HCT116 (cell line): ENCODE data around the gene ZNHIT3. TPM values are rescaled to one million over a fixed set of nuclear protein-coding genes. Genes with fewer than 3 reads are reported as not detected.

Source experiments
- ATAC-seq: fragments of 200-7000 bp; cut with Tn5 transposase; 2 replicates; pipeline ENCODE4 v1.9.1; 2020; ENCODE audit warnings: mild to moderate bottlenecking, moderate library complexity
- BruUV-seq: library from RNA; stranded (reverse); fragments of 400-500 nt; replicated peaks from 2 replicates; lab custom pipeline; 2021; lab: Mats Ljungman, UMichigan
- CTCF ChIA-PET: fragments of 300-600 bp; sonication (Branson Sonifier 250); formaldehyde crosslinking; loops from one replicate; lab custom pipeline; 2021; ENCODE audit warnings: antibody characterized with exemption; lab: Charles Lee
- POLR2A ChIA-PET: fragments of 300-600, 350-600 bp; sonication (Branson Sonifier 250); formaldehyde crosslinking; loops from one replicate; lab custom pipeline; 2021; ENCODE audit warnings: antibody characterized with exemption; lab: Charles Lee
- RAD21 ChIA-PET, 2 experiments: fragments of 300-600 bp; sonication (Branson Sonifier 250); formaldehyde crosslinking; loops; one replicate each; lab custom pipeline; 2023; ENCODE audit warnings: low total read pairs in 2 of 2; ENCODE audit not compliant: uncharacterized antibody in 2 of 2, unreplicated experiment in 2 of 2, low non-redundant PET in 1 of 2; lab: Charles Lee
- DNase-seq: peaks from one replicate; pipeline ENCODE4 v3.0.0-alpha.2; 2010; ENCODE audit warnings: low read depth, low spot score
- H2AFZ ChIP-seq: fragments of 200-600 bp; shearing (Covaris generic), sonication (generic); 2 replicates; pipeline ENCODE4 v1.6.1; 2017; ENCODE audit warnings: low read depth, mixed run types, mixed read lengths, antibody characterized with exemption, low read length; ENCODE audit not compliant: poor library complexity, severe bottlenecking
- H3K27ac ChIP-seq: 2 replicates; pipeline ENCODE4 v1.5.1; 2012; ENCODE audit warnings: low read depth, low read length
- H3K27me3 ChIP-seq: fragments of 200-600 bp; sonication (generic); 2 replicates; pipeline ENCODE4 v1.6.1; 2016; ENCODE audit warnings: mixed run types, low read length, mixed read lengths; ENCODE audit not compliant: insufficient read depth
- H3K36me3 ChIP-seq, 2 experiments: fragments of 200-500 bp in 1 of 2; fragments of 200-600 bp in 1 of 2; sonication (Bioruptor generic) in 1 of 2; sonication (generic) in 1 of 2; 2 replicates each; pipeline versions ENCODE4 v1.5.1 to v1.6.1; 2014 to 2016; ENCODE audit warnings: low read length in 2 of 2, inconsistent platforms in 1 of 2, mixed read lengths in 1 of 2, mixed run types in 1 of 2; ENCODE audit not compliant: insufficient read depth in 2 of 2, control insufficient read depth in 1 of 2
- H3K4me1 ChIP-seq, 2 experiments: fragments of 200-600 bp in 1 of 2; sonication (generic) in 1 of 2; 2 replicates each; pipeline versions ENCODE4 v1.5.1 to v1.6.1; 2012 to 2017; ENCODE audit warnings: low read length in 2 of 2, inconsistent platforms in 1 of 2, mild to moderate bottlenecking in 1 of 2, mixed read lengths in 1 of 2, mixed run types in 1 of 2, moderate library complexity in 1 of 2; ENCODE audit not compliant: insufficient read depth in 2 of 2, control insufficient read depth in 1 of 2
- H3K4me2 ChIP-seq: fragments of 200-600 bp; sonication (generic); 2 replicates; pipeline ENCODE4 v1.6.1; 2017; ENCODE audit warnings: mixed run types, low read length, mixed read lengths
- H3K4me3 ChIP-seq, 2 experiments: fragments of 200-600 bp in 1 of 2; sonication (generic) in 1 of 2; replicated peaks in 1 of 2; 2 replicates each; pipeline ENCODE4 v1.5.1; 2011 to 2016; ENCODE audit warnings: low read length in 2 of 2, control low read depth in 1 of 2, low read depth in 1 of 2, mild to moderate bottlenecking in 1 of 2, mixed read lengths in 1 of 2, mixed run types in 1 of 2
- H3K79me2 ChIP-seq: fragments of 200-600 bp; sonication (generic); 2 replicates; pipeline ENCODE4 v1.6.1; 2017; ENCODE audit warnings: mild to moderate bottlenecking, mixed run types, low read length, moderate library complexity, mixed read lengths; ENCODE audit not compliant: insufficient read depth
- H3K9ac ChIP-seq: fragments of 200-600 bp; sonication (generic); 2 replicates; pipeline ENCODE4 v1.6.1; 2016; ENCODE audit warnings: low read length, mixed read lengths
- H3K9me2 ChIP-seq: fragments of 200-600 bp; sonication (generic), shearing (Covaris generic); 2 replicates; pipeline ENCODE4 v1.6.1; 2017; ENCODE audit warnings: mixed run types, mild to moderate bottlenecking, moderate library complexity; ENCODE audit not compliant: insufficient read depth
- H3K9me3 ChIP-seq, 2 experiments: fragments of 200-500 bp in 1 of 2; fragments of 200-600 bp in 1 of 2; sonication (Bioruptor generic) in 1 of 2; sonication (generic) in 1 of 2; 2 replicates each; pipeline ENCODE4 v1.6.1; 2014 to 2017; ENCODE audit warnings: low read length in 2 of 2, mixed read lengths in 2 of 2, inconsistent platforms in 1 of 2, low read depth in 1 of 2, mild to moderate bottlenecking in 1 of 2, mixed run types in 1 of 2, moderate library complexity in 1 of 2; ENCODE audit not compliant: control insufficient read depth in 1 of 2, insufficient read depth in 1 of 2
- H4K20me1 ChIP-seq: fragments of 200-600 bp; sonication (generic), shearing (Covaris generic); 2 replicates; pipeline ENCODE4 v1.6.1; 2017; ENCODE audit warnings: mixed run types, mild to moderate bottlenecking, moderate library complexity; ENCODE audit not compliant: insufficient read depth
- CBX3 ChIP-seq: IDR thresholded peaks from 2 replicates; pipeline ENCODE4 v1.6.1; 2012; ENCODE audit warnings: low read depth
- EGR1 ChIP-seq: IDR thresholded peaks from 2 replicates; pipeline ENCODE4 v1.6.1; 2012; ENCODE audit warnings: low read depth
- ELF1 ChIP-seq: IDR thresholded peaks from 2 replicates; pipeline ENCODE4 v1.6.1; 2012; ENCODE audit warnings: low read depth, borderline replicate concordance
- EZH2phosphoT487 ChIP-seq: fragments of 200-600 bp; IDR thresholded peaks from 2 replicates; pipeline ENCODE4 v1.6.1; 2018; ENCODE audit warnings: antibody characterized with exemption, borderline replicate concordance
- MAX ChIP-seq: IDR thresholded peaks from 2 replicates; pipeline ENCODE4 v1.6.1; 2012
- SP1 ChIP-seq: IDR thresholded peaks from 2 replicates; pipeline ENCODE4 v1.6.1; 2012; ENCODE audit warnings: low read depth
- SRF ChIP-seq: IDR thresholded peaks from 2 replicates; pipeline ENCODE4 v1.6.1; 2012; ENCODE audit warnings: low read depth
- ZBTB33 ChIP-seq: IDR thresholded peaks from 2 replicates; pipeline ENCODE4 v1.6.1; 2011; ENCODE audit warnings: mild to moderate bottlenecking, low read length, moderate library complexity; ENCODE audit not compliant: insufficient replicate concordance; ENCODE audit errors: extremely low read depth
- ZNF274 ChIP-seq: fragments of 200-500 bp; sonication (Bioruptor generic); IDR thresholded peaks from 2 replicates; pipeline ENCODE4 v1.6.1; 2014; ENCODE audit warnings: mild to moderate bottlenecking, low read depth, low read length, inconsistent platforms
- intact Hi-C: fragments of 100-400 bp; cut with micrococcal nuclease; formaldehyde crosslinking; loops from 2 replicates; pipeline ENCODE4 v1.10.0; 2022
- total RNA-seq: library from RNA; stranded (reverse); gene quantifications from one replicate; pipeline ENCODE4 v1.2.1, GENCODE V29; 2021; ENCODE audit not compliant: unreplicated experiment
- TF ChIP-seq, protein P1 (sequence below), 3 experiments: fragments of 200-600 bp in 1 of 3; sonication (generic) in 1 of 3; IDR thresholded peaks in 2 of 3; conservative IDR thresholded peaks in 1 of 3; 2 replicates each; pipeline ENCODE4 v1.5.1; 2012 to 2017; ENCODE audit warnings: low read depth in 2 of 3, low read length in 2 of 3, antibody characterized with exemption in 1 of 3, borderline replicate concordance in 1 of 3, control low read depth in 1 of 3, mild to moderate bottlenecking in 1 of 3, mixed read lengths in 1 of 3, mixed run types in 1 of 3, moderate library complexity in 1 of 3; ENCODE audit not compliant: insufficient read depth in 1 of 3
- TF ChIP-seq, protein P2 (sequence below): IDR thresholded peaks from 2 replicates; pipeline ENCODE4 v1.6.1; 2012; ENCODE audit warnings: low read depth

Gene ZNHIT3
- total RNA-seq, 1 experiment from 2014 or later: 33.9 TPM

DNA sequence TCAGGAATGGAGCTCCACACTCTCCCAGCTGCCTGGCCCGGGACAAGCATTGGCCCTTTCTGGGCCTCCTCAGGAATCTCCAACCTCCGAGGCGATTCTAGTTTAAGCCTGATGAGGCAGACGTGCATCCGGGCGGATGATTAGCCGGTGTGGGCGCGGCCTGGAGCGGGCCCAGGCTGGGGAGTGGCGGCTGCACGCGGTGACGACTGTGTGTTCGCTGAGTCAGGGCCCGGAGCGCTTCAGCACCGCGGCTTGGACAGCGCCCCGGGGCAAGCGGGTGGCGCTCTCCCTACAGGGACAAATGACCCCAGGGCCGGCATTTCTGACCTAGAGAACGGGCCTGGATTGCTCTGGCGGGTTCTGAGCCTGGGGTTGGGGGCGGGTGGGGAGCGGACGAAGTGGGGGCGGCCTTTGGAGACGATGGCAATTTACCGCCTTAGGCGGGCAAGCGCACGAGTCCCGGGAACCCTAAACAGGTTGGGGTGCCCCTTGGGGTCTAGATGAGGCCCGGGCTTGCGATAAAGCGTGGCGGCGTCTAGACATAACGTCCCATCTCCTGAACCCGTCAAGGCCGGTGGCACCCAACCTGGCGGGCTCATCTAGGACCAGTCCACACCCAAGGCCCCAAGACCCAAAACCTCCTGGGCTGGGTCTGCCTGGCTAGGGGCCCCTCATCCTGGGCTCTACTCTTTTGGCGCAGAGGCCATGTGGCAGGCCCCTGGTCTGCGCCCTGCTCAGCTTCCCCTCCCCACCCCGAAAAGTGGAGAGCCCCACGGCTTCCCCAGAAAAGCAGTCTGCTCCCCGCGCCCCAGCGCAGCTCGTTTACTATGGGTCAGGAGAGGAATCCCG lies 22.3 kb upstream of the ZNHIT3 start:
- Histone ChIP-seq H3K9me2 (no peaks in the 10 kb centered on the region), H2AFZ (no peak overlapping the region), H3K9me3 (no peaks in the 10 kb centered on the region), H3K9ac (no peak overlapping the region), H3K36me3 (no peaks in the 10 kb centered on the region), H3K27me3 (peaks cover 46% of the 10 kb centered on the region), H3K79me2 (no peaks in the 10 kb centered on the region), H3K4me3 (no peak overlapping the region), H4K20me1 (no peaks in the 10 kb centered on the region), H3K27ac (no peak overlapping the region), H3K4me1 (peaks cover 0 to 4% of the 10 kb centered on the region in 2 experiments; a peak in 2 of 4 replicates), H3K4me2 (peak overlapping the region; percentile 35; the same call in 1 of the 2 replicates)
- RAD21 ChIA-PET: no interaction called here
- intact Hi-C loops: no loop called here
- CTCF ChIA-PET: no interaction called here
- DNase-seq (peak; percentile 47), ATAC-seq (peak; percentile 100)
- BruUV-seq: no TSS peak
- no peak for TF ChIP-seq ZBTB33
- peak; percentile 47; the same call in 1 of the 2 replicates for TF ChIP-seq MAX
- no peak for TF ChIP-seq SRF
- no peak for TF ChIP-seq EGR1
- TF ChIP-seq SP1: no peak
- no peak for TF ChIP-seq CBX3
- TF ChIP-seq ZNF274: no peak
- no peak for TF ChIP-seq EZH2phosphoT487
- TF ChIP-seq, protein P1, sequence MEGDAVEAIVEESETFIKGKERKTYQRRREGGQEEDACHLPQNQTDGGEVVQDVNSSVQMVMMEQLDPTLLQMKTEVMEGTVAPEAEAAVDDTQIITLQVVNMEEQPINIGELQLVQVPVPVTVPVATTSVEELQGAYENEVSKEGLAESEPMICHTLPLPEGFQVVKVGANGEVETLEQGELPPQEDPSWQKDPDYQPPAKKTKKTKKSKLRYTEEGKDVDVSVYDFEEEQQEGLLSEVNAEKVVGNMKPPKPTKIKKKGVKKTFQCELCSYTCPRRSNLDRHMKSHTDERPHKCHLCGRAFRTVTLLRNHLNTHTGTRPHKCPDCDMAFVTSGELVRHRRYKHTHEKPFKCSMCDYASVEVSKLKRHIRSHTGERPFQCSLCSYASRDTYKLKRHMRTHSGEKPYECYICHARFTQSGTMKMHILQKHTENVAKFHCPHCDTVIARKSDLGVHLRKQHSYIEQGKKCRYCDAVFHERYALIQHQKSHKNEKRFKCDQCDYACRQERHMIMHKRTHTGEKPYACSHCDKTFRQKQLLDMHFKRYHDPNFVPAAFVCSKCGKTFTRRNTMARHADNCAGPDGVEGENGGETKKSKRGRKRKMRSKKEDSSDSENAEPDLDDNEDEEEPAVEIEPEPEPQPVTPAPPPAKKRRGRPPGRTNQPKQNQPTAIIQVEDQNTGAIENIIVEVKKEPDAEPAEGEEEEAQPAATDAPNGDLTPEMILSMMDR (IDR thresholded peaks at IDR 0.05 in 2 of 3, conservative IDR thresholded peaks at IDR 0.05 in 1 of 3; ENCODE audit: borderline replicate concordance in 1 of 3, insufficient read depth in 1 of 3, low read depth in 2 of 3, low read length in 2 of 3): no peak
- no peak for TF ChIP-seq ELF1
- TF ChIP-seq, protein P2, sequence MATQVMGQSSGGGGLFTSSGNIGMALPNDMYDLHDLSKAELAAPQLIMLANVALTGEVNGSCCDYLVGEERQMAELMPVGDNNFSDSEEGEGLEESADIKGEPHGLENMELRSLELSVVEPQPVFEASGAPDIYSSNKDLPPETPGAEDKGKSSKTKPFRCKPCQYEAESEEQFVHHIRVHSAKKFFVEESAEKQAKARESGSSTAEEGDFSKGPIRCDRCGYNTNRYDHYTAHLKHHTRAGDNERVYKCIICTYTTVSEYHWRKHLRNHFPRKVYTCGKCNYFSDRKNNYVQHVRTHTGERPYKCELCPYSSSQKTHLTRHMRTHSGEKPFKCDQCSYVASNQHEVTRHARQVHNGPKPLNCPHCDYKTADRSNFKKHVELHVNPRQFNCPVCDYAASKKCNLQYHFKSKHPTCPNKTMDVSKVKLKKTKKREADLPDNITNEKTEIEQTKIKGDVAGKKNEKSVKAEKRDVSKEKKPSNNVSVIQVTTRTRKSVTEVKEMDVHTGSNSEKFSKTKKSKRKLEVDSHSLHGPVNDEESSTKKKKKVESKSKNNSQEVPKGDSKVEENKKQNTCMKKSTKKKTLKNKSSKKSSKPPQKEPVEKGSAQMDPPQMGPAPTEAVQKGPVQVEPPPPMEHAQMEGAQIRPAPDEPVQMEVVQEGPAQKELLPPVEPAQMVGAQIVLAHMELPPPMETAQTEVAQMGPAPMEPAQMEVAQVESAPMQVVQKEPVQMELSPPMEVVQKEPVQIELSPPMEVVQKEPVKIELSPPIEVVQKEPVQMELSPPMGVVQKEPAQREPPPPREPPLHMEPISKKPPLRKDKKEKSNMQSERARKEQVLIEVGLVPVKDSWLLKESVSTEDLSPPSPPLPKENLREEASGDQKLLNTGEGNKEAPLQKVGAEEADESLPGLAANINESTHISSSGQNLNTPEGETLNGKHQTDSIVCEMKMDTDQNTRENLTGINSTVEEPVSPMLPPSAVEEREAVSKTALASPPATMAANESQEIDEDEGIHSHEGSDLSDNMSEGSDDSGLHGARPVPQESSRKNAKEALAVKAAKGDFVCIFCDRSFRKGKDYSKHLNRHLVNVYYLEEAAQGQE: peak; percentile 94
- POLR2A ChIA-PET: no interaction called here
